Fibroblast of mammary gland (primary cell): Measurements from ENCODE around the gene ELK4.

ENCODE experiments used
- DNase-seq: peaks from one replicate; pipeline ENCODE4 v3.0.0-alpha.2; 2010; ENCODE audit warnings: low read depth
- H3K4me3 ChIP-seq: 2 replicates; pipeline ENCODE4 v1.5.1; 2011; ENCODE audit warnings: low read depth, mild to moderate bottlenecking, low read length, moderate library complexity; ENCODE audit not compliant: control insufficient read depth
- CTCF ChIP-seq: conservative IDR thresholded peaks from 2 replicates; pipeline ENCODE4 v1.5.1; 2011; ENCODE audit warnings: low read depth, low read length, inconsistent platforms; ENCODE audit not compliant: control insufficient read depth, insufficient read depth

Gene ELK4

GRCh38 chr1:205584732-205585131 is 47.1 kb downstream of the ELK4 start:
- DNase-seq: no peak
- peak; percentile 28 for TF ChIP-seq CTCF

DNA sequence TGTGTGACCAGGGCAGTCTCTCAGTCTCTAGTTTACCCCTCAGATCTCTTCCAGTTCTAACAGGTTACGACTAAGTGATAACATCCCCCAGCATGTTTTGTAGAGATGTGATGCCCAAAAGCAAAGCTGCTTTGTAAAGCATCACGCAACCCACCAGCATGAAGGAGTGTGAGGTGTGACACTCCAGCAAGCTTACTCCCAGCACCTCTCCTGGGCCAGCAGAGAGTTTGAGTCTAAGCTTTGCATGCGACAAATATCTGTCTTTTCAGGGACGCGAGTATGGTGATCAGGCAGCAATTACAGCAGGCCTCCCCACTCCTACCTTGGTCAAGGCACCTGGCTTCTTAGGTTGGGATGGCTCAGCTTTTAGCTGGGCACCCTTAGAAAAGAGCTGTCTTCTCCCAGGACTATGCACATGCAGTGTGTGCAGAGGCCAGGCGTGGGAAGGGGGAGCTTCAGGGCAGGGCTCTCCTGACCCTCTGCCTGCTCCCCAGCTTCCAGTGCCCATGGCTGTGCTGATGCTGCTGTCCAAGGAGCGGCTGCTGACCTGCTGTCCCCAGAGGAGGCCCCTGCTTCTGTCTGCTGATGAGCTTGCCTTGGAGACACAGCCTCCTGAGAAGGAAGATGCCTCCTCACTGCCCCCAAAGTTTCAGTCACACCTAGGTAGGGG is 48.2 kb downstream of the ELK4 start:
- H3K4me3 ChIP-seq: no peak overlapping the region
- no peak for DNase-seq
- no peak for TF ChIP-seq CTCF

More at GRCh38 chr1:205584732-205585131, 47.1 kb downstream of the ELK4 start:
- no peak overlapping the region for H3K4me3 ChIP-seq

DNA sequence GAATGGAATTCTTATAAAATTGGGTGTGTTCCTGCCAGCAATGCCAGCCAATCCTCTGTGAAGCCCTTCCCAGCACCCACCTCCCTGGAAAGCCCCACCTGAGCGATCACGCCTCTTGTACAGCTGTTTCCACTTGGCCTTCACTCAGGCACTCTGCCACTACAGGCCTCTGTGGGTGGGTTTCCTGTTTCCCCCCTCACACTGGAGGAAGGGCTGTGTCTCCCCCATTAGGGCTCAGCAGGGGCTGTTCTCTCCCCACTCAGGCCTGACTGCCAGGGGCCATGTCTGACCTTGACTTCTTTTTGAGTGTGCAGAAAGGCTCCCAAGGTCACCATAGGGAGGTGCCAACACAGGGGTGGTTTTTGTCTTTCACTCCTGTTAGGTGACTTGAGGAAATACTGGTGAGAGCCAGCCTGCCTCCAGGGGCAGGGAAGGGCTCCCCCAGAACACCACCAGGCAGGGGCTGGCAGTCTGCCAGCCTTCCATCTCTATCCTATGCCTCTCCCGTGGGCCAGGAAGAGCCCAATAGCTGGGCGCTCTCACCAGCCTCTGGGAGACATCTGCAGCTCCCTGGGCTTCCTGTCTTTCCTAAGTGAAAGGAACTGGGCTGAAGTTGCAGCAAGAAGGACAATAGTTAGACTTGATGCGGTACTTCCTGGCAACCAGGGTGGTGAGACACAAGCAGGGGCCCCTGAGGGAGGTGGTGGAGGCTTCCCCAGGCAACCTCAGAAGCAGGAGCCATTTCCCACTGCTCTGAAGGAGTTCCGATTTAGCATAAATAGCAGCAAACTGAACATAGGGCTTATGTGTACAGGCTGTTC is 49.1 kb downstream of the ELK4 start:
- no peak for TF ChIP-seq CTCF
- DNase-seq: no peak
- H3K4me3 ChIP-seq: no peak overlapping the region

DNA sequence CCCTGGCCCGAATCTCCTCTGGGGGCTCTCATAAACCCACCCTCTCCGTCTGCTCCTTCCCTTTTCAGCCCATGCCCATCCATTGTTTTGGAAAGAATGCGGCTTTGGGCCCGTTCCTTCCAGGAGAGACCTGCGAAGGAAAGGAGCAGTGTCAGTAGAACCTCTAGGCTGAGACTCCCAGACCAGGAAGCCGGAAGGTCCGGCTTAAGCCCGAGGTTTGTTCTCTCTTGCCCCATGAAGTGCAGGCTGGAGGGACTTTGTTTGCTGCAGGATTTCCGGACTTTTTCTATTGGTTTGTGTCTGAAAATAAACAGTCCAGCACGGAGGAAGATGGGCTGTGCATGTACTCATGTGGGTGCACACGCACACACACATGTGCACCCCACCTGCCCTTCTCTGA is 49.8 kb downstream of the ELK4 start:
- no peak overlapping the region for H3K4me3 ChIP-seq
- no peak for DNase-seq
- TF ChIP-seq CTCF: no peak

- H3K4me3 ChIP-seq: no peak overlapping the region
- DNase-seq: no peak
- no peak for TF ChIP-seq CTCF
These were observed 50.4 kb downstream of the ELK4 start for GRCh38 chr1:205581321-205581980.

GRCh38 chr1:205580923-205581180 is 51.0 kb downstream of the ELK4 start:
- no peak for TF ChIP-seq CTCF
- no peak for DNase-seq
- H3K4me3 ChIP-seq: no peak overlapping the region
